Measurements from ENCODE around the gene PTGES.
"Not testable (repeated sequence)": the region's sequence is repeated elsewhere in the genome, so short reads cannot be mapped to it uniquely, and the experiment has no call there.

Gene PTGES, protein sequence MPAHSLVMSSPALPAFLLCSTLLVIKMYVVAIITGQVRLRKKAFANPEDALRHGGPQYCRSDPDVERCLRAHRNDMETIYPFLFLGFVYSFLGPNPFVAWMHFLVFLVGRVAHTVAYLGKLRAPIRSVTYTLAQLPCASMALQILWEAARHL

DNA sequence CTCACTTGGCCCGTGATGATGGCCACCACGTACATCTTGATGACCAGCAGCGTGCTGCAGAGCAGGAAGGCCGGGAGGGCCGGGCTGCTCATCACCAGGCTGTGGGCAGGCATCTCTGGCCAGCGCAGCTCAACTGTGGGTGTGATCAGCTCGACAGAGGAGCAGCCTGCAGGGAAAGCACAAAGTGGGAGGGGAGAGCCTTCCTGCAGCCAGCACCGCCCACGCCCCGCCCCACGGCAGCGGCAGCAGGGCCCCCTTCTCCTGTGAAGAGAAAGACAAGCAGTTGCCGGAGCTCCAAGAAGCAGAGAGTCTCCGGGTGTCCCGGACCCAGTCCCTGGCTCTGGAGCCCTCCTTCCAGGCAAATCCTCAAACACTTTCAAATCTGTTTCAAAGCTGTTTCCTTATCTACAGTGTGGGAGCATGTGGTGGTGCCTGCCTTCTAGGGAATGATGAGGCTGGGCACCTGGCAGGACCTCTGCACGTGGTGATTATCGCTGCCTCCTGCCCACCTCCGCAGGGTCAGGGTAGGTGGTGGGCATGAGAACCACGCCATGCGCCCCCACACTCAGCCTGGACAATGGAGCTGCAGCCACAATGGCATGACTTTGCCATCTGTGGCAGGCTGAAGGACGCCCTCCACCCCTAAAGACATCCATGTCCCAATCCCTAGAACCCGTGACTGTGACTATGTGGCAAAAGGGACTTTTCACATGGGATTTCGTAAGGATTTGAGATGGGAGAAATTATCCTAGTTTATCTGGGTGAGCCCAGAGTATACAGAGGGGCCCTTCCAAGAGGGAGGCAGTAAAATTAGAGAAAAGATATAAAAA is at the start of gene PTGES:
Gene PTGES, minus strand, starts transcription at position 143 of the 830 bp plus-strand sequence. Its CDS starts 30 bp downstream, at position 113.
- peak; percentile 27 for DNase-seq

DNA sequence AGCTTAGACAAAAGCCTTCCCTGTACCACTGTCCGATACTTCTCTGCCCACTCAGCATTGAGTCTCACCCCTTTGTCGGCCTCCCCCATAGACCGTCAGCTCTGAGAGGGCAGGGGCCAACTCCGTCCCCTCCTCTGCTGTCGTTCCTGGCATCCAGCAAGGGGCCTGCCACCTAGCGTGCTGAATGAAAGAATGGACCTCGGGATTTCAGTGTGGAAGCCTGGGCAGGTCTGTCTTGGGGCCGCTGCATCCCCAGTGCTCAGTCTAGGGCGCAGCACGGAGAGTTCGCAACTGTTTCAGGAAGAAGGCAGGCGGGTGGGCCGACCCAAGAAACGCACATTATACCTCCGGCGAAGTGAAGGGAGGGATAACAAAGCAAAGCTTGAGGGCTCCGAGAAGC is 48.7 kb upstream of the PTGES start:
- no peak for DNase-seq

DNA sequence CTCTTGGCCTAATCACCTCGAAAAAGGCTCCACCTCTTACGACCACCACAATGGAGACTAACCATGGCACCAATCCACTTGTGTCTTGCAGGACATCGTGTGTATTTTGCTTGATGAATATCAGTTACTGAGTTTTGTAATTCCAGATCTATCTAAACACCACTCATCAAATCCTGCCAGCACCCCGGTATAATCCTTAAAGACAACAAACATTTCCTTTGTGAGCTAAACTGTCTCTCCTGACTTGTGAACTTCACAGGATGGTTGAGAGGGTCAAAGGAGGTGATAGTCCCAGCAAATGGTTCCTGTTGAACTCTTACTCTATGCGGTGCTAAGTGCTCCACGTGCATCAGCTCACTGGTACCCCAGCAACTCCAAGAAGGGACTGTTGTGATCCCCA is 46.1 kb upstream of the PTGES start:
- no peak for DNase-seq

DNA sequence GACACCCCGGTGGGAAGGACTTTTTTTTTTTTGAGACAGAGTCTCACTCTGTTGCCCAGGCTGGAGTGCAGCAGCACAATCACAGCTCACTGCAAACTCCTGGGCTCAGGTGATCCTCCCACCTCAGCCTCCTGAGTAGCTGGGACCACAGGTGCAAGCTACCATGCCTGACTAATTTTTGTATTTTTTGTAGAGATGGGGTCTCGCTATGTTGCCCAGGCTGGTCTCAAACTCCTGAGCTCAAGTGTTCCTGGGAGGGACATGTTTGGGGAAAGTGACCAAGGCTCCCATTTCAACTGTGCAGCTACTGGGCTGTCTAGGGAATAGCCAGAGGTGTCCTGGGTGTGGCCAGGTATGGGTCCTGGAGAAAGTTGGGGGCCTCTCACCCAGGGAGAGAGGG is 43.2 kb upstream of the PTGES start:
- DNase-seq: not testable (repeated sequence)

DNA sequence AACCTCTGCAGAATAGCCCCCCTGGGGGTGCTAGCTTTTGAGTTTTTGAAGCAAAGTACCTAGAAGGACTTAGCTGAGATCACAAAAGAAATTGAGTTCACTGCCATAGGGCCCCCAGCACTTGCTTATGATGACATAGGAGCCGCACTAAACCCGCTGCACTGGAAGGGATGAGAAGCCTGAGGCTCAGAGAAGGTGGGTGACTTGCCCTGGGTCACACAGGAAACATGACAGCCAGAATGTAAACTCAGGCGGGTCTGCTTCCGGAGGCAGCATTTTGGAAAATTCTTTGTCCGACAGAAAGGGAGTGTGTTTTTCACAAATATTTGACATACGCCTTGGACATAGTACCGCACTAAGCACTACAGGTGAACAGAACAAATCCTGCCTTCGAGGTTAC is 41.7 kb upstream of the PTGES start:
- DNase-seq: no peak

DNA sequence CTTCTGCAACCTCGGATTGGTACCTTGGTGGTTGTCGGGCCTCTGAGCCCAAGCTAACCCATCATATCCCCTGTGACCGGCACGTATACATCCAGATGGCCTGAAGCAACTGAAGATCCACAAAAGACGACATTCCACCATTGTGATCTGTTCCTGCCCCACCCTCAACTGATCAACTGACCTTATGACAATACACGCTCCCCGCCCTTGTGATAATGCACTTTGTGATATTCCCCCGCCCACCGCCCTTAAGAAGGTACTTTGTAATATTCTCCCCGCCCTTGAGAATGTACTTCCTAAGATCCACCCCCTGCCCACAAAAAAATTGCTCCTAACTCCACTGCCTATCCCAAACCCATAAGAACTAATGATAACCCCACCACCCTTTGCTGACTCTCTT is 33.6 kb upstream of the PTGES start:
- DNase-seq: no peak

DNA sequence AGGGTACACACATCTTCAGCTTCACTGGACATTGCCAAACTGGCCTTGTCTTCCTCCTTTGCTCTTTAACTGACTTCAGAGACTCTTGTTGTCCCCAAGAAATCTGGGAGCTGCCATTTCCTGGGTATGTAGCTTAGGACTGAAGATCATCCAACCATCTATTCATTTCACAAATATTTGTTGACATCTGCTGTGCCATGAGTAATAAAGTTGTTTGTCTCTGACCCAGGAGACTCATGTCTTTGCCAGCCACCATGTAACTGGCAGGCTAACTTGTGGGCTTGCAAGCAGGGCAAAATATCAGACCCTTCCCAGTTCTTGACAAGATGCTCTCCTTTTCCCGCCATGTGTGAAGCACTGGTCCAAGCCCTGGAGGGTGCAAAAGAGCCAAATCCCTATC is 33.0 kb upstream of the PTGES start:
- no peak for DNase-seq

DNA sequence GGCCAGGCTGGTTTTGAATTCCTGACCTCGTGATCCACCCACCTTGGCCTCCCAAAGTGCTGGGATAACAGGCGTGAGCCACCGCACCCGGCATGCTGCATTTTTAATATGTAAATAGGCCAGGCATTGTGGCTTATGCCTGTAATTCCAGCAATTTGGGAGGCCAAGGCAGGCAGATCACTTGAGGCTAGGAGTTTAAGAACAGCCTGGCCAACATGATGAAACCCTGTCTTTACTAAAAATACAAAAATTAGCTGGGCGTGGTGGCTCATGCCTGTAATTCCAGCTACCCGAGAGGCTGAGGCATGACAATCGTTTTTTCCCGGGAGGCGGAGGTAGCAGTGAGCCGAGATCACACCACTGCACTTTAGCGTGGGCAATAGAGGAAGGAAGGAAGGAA is 32.1 kb upstream of the PTGES start:
- DNase-seq: not testable (repeated sequence)

DNA sequence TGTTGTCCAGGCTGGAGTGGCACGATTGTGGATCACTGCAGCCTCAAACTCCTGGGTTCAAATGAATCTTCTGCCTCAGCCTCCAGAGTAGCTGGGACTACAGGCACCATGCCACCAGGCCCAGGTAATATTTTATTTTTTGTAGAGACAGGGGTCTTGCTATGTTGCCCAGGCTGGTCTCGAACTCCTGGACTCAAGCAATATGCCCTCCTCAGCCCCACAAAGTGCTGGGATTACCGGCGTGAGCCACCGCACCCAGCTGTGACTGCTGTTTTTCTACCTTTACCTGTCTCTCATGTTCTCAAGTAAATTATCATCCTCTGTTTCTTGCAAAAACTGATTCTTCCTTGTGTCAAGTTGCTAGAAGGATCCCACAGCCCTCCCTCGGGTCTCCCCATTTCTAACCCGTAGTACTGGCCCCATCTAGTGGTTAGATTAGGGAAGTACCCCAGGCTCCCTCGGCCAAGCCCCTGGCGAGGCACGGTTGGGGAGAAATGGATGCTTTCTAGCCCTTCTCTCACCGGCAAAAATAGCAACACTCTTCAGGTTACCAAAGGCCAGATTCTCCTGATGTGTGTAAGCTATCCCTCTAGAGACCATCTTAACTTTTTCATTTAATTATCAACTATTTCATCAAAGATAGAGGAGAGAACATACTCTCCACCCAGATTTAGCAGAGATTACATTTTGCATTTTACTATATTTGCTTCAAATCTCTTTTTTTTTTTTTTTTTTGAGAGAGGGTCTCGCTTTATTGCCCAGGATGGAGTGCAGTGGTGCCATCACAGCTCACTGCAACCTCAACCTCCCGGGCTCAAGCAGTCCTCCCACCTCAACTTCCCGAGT is 30.9 kb upstream of the PTGES start:
- DNase-seq: peak; percentile 85

DNA sequence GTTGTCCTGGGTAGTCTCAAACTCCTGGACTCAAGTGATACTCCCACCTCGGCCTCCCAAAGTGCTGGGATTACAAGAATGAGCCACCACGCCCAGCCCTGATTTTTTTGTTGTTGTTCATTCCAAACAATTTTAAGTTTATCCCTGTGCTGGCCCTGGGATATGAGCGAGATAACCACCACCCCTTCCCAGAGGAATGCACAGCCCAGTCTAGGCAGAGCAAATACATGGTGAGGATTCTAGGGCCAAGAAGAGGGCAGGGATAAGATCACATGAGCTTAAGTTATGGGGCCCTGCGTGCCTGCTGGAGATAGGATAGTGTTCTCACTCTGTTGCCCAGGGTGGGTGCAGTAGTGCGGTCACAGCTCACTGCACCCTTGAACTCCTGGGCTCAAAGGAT is 29.1 kb upstream of the PTGES start:
- DNase-seq: no peak

DNA sequence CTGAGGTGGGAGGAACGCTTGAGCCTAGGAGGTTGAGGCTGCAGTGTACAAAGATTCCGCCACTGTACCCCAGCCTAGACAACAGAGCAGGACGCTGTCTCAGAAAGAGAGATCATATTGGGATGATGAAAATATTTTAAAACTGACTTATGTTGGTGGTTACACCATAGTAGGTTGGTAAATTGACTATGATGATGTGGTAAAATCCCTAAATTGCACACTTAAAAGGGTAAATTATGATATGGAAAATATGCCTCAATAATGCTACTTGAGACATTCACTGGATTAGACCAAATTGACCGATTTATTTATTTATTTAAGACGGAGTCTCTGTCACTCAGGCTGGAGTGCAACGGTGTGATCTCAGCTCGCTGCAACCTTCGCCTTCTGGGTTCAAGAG is 28.3 kb upstream of the PTGES start:
- no peak for DNase-seq

DNA sequence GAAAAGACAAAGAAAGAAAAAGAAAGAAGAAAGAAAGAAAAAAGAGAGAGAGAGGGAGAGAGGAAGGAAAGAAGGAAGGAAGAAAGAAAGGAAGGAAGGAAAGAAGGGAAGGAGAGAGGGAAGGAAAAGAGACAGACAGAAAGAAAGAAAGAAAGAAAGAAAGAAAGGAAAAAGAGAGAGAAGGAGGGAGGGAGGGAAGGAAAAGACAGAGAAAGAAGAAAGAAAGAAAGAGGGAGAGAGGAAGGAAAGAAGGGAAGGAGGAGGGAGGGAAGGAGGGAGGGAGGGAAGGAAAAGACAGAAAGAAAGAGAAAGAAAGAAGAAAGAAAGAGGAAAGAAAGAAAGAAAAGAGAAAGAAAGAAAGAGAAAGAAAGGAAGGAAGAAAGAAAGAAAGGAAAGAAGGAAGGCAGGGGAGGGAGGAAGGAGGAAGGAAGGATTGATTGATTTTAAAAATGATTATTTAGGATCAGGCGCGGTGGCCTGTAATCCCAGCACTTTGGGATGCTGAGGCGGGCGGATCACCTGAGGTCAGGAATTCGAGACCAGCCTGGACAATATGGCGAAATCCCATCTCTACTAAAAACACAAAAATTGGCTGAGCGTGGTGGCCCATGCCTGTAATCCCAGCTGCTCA is 26.8 kb upstream of the PTGES start:
- no peak for DNase-seq

DNA sequence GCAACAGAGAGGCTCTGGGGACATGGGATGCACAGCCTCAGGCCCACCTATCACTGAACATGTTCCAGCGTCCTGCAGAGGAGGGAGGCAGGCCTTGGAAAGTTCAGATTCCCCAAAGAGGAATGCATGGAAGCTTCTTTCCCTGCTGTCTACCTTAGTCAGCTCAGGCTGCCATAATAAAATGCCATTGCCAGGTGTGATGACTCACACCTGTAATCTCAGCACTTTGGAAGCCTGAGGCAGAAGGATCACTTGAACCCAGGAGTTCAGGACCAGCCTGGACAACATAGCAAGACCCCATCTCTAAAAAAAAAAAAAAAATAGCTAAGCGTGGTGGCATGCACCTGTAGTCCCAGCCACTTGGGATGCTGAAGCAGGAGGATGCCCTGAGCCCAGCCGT is 25.6 kb upstream of the PTGES start:
- DNase-seq: no peak

DNA sequence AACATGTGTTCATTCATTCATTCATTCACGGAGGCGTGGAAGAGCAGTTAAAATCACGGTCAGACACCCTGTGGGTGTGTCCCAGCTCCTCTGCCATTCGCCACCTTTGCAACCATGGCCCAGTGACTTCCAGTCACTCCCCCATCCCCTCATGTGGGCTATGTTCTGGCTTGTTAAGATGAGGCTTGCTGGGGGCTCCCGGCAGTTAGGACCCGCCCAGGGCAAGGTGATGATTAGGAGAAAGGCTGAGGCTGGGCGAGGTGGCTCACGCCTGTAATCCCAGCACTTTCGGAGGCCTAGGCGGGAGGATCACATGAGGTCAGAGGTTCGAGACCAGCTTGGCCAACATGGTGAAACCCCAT is 24.9 kb upstream of the PTGES start:
- peak; percentile 68 for DNase-seq

DNA sequence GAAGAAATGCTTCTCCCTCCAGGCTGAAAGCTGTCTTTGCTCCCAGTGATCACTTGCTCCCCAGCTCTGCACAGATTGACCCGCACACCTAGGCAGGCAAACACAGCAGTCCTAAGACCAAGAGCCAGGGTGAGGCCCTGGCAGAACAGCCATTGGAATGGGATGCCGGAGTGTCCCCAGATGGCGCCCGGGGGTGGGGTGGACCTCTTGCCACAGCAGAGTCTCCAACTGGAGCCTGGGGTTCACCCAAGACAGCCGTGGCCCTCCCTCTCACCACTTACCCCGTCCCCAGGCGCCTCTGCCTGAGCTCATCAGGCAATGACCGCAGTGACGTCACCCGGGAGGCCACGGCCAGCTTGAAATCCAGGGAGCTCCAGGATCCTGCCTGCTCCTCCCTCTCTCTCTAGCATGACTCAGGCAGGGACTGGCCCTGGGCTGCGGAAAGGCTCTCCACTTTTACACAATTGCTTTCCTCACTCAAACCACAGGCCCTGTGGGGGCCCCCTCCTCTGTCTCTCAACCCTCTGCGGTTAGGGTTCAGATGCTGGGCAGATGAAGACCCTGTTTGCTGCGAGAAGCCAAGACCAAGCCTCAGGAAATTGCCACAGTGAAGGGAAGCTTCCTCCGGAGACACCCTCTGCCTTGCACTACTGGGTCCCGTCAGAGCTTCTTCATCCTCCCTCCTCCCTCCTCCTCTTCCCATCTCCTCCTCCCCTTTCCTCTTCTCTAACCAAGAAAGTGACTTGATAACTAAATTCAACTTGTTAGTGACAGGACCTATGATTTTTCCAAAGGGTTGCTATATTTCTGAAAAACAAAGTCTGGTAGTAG is 24.3 kb upstream of the PTGES start:
- DNase-seq: peak; percentile 96

DNA sequence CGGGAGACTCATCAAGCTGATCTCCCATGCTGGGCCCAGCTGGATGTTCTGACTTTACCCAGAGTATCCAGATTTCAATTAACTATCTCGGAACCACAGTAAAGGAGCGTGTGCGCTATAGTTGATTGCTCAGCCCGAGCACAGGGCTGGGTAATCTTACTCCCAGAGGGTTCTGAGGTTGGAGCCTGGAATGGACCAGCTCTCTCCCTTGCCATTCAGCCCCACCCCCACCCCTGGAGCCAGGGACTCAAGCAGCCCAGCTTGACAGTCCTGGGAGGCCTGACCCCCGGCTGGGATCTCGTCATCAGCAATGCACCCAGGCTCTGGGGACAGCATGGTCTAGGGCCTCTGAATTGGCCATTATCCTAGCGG is 23.7 kb upstream of the PTGES start:
- DNase-seq: no peak

DNA sequence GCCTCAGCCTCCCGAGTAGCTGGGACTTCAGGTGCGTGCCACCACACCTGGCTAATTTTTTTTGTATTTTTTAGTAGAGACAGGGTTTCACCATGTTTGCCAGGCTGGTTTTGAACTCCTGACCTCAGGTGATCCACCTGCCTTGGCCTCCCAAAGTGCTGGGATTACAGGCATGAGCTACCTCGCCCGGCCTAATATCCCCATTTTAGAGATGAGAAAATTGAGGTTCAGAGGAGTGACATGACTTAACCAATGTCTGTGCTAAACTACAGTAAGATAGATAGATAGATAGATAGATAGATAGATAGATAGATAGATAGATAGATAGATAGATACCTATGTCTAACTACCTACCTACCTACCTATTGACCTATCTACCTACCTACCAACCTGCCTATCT is 23.3 kb upstream of the PTGES start:
- DNase-seq: not testable (repeated sequence)

DNA sequence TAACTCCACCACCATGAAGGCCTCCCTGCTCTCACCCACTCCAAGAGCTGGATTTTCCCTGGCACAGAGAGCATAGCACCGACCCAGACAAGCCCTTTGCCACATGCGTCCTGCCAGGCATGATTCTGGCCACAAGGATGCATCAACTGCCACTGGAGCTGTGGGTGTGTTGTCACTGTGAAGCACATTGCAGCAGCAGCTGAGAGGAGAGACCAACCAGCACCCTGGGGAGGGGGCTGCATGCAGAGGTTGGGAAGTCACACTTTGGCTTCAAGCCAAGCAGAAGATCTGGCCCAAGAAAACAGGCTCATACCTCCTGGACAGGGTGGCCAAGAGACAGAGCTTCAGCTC is 22.6 kb upstream of the PTGES start:
- no peak for DNase-seq

DNA sequence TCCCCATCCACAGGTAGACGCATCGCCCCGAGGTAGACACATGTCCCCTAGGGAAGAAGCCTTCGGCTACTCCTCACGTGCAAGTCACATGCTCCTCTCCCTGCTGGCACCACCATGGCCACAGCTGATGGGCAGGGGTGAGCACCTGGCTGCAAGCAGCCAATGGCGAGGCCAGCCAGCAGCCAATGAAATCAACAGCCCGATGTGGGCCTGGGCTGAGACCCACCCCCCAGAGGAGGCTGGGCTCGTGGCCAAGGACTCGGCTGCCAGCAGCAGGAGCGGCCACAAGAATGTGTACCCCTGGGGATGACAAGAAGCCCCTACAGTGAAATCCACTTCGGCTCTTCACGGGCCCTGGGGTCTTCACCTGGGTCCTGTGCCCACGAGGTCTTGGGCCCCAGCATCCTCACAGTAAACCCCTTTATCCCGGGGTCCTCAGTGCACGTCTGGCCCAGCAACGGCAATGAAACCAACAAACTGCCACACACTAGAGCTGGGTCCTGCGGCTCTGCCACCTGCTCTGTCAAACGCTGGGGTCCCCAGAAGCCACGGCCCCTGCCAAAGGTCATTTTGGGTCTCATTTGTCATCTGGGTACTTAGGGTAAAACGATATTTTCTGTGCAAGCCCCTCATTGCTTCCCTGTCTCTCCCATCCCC is 22.1 kb upstream of the PTGES start:
- DNase-seq: no peak

DNA sequence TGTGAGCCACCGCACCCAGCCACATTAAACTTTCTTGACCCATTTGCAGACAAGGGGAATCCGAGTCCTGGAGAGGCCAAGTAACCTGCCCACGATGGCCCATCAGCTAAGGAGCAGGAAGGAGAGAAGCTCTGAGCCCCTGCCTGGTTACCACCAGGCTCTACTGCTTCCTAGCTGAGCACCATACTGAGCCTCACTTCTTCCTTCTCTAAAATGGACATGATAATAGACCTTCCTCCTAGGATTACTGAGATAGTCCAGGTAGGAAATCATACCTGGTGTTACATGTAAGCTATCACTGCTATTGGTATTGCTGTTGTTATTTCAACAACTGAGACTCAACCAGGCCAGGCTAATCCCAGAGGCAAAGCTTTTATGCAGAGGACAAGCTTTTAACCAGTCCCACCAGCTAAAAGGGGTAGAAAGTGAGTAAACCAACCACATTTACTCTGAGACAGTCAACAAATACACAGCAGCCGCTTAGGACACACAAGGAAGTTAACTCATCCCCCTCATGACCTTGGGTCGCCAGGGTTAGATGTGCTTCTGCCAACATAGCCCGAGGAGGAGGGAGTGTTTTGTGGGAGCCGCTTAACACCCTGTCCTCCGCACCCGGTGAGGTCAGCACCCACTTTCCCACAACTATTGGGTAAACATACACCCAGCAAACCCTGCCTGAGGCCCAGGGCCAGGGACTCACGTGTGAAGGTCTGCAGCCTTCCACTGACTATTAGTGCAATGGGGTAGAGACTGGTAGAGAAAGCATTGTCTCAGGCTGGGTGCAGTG is 20.6 kb upstream of the PTGES start:
- no peak for DNase-seq

DNA sequence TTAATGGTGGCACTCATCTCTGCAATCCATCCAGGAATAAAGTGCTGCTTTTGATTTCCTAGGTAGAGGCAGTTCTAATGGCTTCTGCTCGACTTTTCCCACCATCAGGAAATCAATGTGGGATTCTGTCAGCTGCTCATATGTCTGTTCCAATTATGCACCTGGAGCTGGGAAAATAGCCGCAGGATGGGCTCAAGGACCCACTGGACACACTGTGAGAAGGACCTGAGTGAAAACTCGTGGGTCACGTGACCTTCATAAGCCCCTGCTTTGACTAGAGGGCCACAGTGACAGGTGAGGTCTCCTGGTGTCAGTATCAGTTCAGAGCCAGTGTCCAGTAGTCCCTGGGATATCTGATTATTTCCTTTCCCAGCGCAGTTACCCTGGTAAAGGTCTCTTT is 17.9 kb upstream of the PTGES start:
- no peak for DNase-seq

Data from OCI-M1 (cell line).